Neural cell (in vitro differentiated cells): ENCODE results near the gene SLIT3. TPM values are rescaled to one million over a fixed set of nuclear protein-coding genes. Genes with fewer than 3 reads are reported as not detected.

ENCODE experiments used
- H2AFZ ChIP-seq: fragments of 200-600, 300-800 bp; sonication (generic), shearing (Covaris generic); 2 replicates; pipeline ENCODE4 v1.6.0; 2014; ENCODE audit warnings: low read depth, mild to moderate bottlenecking, antibody characterized with exemption, low read length, moderate library complexity
- H3F3A ChIP-seq: fragments of 200-600 bp; shearing (Covaris generic); 2 replicates; pipeline ENCODE4 v1.6.1; 2016; ENCODE audit warnings: mild to moderate bottlenecking, moderate library complexity, mixed read lengths, antibody characterized with exemption, low read length; ENCODE audit not compliant: insufficient read depth, poor library complexity, severe bottlenecking
- H3K27ac ChIP-seq: fragments of 200-600, 300-800 bp; sonication (generic), shearing (Covaris generic); 2 replicates; pipeline ENCODE4 v1.5.1; 2014; ENCODE audit warnings: mild to moderate bottlenecking, low read length, moderate library complexity
- H3K27me3 ChIP-seq: fragments of 300-800, 200-600 bp; sonication (generic), shearing (Covaris generic); 2 replicates; pipeline ENCODE4 v1.6.0; 2014; ENCODE audit warnings: mild to moderate bottlenecking, low read depth, low read length, moderate library complexity; ENCODE audit not compliant: insufficient read depth
- H3K36me3 ChIP-seq: fragments of 300-800, 200-600 bp; sonication (generic), shearing (Covaris generic); 2 replicates; pipeline ENCODE4 v1.5.1; 2014; ENCODE audit warnings: mild to moderate bottlenecking, antibody characterized with exemption, low read length, moderate library complexity; ENCODE audit not compliant: insufficient read depth
- H3K4me2 ChIP-seq: fragments of 300-800, 200-600 bp; sonication (generic), shearing (Covaris generic); 2 replicates; pipeline ENCODE4 v1.6.0; 2014; ENCODE audit warnings: mild to moderate bottlenecking, low read length
- H3K4me3 ChIP-seq: fragments of 300-800, 200-600 bp; sonication (generic), shearing (Covaris generic); 2 replicates; pipeline ENCODE4 v1.5.1; 2014; ENCODE audit warnings: mild to moderate bottlenecking, low read length, moderate library complexity
- H3K79me2 ChIP-seq: fragments of 200-600 bp; shearing (Covaris generic); replicated peaks from 2 replicates; pipeline ENCODE4 v1.6.0; 2014; ENCODE audit warnings: mild to moderate bottlenecking, low read length, moderate library complexity; ENCODE audit not compliant: insufficient read depth
- H3K9ac ChIP-seq: fragments of 300-800, 200-600 bp; sonication (generic), shearing (Covaris generic); 2 replicates; pipeline ENCODE4 v1.6.1; 2016; ENCODE audit warnings: mild to moderate bottlenecking, low read length, mixed read lengths
- H3K9me2 ChIP-seq: fragments of 200-600 bp; shearing (Covaris generic); 2 replicates; pipeline ENCODE4 v1.6.1; 2016; ENCODE audit warnings: mild to moderate bottlenecking, low read length, mixed read lengths; ENCODE audit not compliant: insufficient read depth
- H3K9me3 ChIP-seq: fragments of 200-600, 300-800 bp; sonication (generic), shearing (Covaris generic); 2 replicates; pipeline ENCODE4 v1.6.1; 2016; ENCODE audit warnings: mild to moderate bottlenecking, mixed run types, low read length, moderate library complexity, mixed read lengths
- H4K20me1 ChIP-seq: fragments of 200-600 bp; shearing (Covaris generic); 2 replicates; pipeline ENCODE4 v1.6.1; 2016; ENCODE audit warnings: mild to moderate bottlenecking, mixed run types; ENCODE audit not compliant: insufficient read depth
- EP300 ChIP-seq: fragments of 450-650 bp; conservative IDR thresholded peaks from 2 replicates; pipeline ENCODE4 v1.6.1; 2014; ENCODE audit warnings: antibody characterized with exemption, mild to moderate bottlenecking, moderate library complexity; ENCODE audit not compliant: poor library complexity, severe bottlenecking
- EZH2 ChIP-seq: fragments of 200-600, 300-800 bp; shearing (Covaris generic), sonication (generic); IDR thresholded peaks from 2 replicates; pipeline ENCODE4 v1.6.1; 2014; ENCODE audit warnings: antibody characterized with exemption, low read length, borderline replicate concordance, mild to moderate bottlenecking; ENCODE audit not compliant: insufficient read depth, poor library complexity, severe bottlenecking
- MXI1 ChIP-seq: fragments of 450-650 bp; conservative IDR thresholded peaks from 2 replicates; pipeline ENCODE4 v1.6.1; 2014; ENCODE audit warnings: antibody characterized with exemption, mild to moderate bottlenecking; ENCODE audit not compliant: poor library complexity, severe bottlenecking
- POLR2AphosphoS5 ChIP-seq: IDR thresholded peaks from 2 replicates; pipeline ENCODE4 v1.6.1; 2012
- RAD21 ChIP-seq: fragments of 450-650 bp; conservative IDR thresholded peaks from 2 replicates; pipeline ENCODE4 v1.6.1; 2014; ENCODE audit warnings: antibody characterized with exemption, mild to moderate bottlenecking, moderate library complexity
- SMC3 ChIP-seq: fragments of 450-650 bp; conservative IDR thresholded peaks from 2 replicates; pipeline ENCODE4 v1.6.1; 2014; ENCODE audit warnings: antibody characterized with exemption, mild to moderate bottlenecking, moderate library complexity; ENCODE audit not compliant: poor library complexity
- TAF1 ChIP-seq: IDR thresholded peaks from 2 replicates; pipeline ENCODE4 v1.6.1; 2012; ENCODE audit warnings: low read depth
- polyA plus RNA-seq: library from polyadenylated mRNA; depleted of rRNA; stranded (reverse); fragments of >200 nt; gene quantifications from 2 replicates; pipeline ENCODE4 v1.2.3, GENCODE V29; 2014
- TF ChIP-seq, protein P1 (sequence below): fragments of 450-650 bp; IDR thresholded peaks from 2 replicates; pipeline ENCODE4 v1.5.1; 2014; ENCODE audit warnings: antibody characterized with exemption, mild to moderate bottlenecking, moderate library complexity; ENCODE audit not compliant: poor library complexity, severe bottlenecking
- TF ChIP-seq, protein P2 (sequence below): IDR thresholded peaks from 2 replicates; pipeline ENCODE4 v1.6.1; 2012; ENCODE audit warnings: borderline replicate concordance

The SLIT3 gene
- polyA plus RNA-seq, 1 donor from 2014 or later: 1.2 TPM

DNA sequence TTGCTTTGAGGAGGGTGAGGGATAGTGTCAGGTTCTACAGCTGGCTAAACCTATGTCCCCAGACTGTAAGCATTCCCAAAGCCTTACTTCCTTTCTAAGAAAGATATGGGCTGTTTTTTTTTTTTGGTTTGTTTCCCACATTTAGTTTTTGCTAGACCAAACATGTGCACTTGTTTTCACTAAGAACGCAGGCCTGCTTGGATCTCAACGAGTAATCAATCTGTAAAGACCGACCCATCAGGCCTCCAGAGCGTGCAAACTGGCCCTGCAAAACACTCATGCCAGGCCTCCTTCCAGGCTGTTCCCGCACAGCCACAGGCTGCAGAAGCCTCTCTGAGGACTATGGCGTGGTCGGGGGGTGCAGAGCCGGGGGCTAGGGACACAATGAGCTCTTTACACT lies 416.9 kb downstream of the SLIT3 start:
- no peak overlapping the region for H3K4me3 ChIP-seq
- H3K27ac ChIP-seq: no peak overlapping the region
- H3K36me3 ChIP-seq: no peaks in the 10 kb centered on the region
- H3F3A ChIP-seq: peaks cover 4% of the 10 kb centered on the region
- H4K20me1 ChIP-seq: no peaks in the 10 kb centered on the region
- H3K9ac ChIP-seq: no peak overlapping the region
- no peak overlapping the region for H3K4me2 ChIP-seq
- no peaks in the 10 kb centered on the region for H3K27me3 ChIP-seq
- TF ChIP-seq, protein P1, sequence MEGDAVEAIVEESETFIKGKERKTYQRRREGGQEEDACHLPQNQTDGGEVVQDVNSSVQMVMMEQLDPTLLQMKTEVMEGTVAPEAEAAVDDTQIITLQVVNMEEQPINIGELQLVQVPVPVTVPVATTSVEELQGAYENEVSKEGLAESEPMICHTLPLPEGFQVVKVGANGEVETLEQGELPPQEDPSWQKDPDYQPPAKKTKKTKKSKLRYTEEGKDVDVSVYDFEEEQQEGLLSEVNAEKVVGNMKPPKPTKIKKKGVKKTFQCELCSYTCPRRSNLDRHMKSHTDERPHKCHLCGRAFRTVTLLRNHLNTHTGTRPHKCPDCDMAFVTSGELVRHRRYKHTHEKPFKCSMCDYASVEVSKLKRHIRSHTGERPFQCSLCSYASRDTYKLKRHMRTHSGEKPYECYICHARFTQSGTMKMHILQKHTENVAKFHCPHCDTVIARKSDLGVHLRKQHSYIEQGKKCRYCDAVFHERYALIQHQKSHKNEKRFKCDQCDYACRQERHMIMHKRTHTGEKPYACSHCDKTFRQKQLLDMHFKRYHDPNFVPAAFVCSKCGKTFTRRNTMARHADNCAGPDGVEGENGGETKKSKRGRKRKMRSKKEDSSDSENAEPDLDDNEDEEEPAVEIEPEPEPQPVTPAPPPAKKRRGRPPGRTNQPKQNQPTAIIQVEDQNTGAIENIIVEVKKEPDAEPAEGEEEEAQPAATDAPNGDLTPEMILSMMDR: no peak
- no peak for TF ChIP-seq EZH2
- TF ChIP-seq EP300: no peak
- TF ChIP-seq, protein P2, sequence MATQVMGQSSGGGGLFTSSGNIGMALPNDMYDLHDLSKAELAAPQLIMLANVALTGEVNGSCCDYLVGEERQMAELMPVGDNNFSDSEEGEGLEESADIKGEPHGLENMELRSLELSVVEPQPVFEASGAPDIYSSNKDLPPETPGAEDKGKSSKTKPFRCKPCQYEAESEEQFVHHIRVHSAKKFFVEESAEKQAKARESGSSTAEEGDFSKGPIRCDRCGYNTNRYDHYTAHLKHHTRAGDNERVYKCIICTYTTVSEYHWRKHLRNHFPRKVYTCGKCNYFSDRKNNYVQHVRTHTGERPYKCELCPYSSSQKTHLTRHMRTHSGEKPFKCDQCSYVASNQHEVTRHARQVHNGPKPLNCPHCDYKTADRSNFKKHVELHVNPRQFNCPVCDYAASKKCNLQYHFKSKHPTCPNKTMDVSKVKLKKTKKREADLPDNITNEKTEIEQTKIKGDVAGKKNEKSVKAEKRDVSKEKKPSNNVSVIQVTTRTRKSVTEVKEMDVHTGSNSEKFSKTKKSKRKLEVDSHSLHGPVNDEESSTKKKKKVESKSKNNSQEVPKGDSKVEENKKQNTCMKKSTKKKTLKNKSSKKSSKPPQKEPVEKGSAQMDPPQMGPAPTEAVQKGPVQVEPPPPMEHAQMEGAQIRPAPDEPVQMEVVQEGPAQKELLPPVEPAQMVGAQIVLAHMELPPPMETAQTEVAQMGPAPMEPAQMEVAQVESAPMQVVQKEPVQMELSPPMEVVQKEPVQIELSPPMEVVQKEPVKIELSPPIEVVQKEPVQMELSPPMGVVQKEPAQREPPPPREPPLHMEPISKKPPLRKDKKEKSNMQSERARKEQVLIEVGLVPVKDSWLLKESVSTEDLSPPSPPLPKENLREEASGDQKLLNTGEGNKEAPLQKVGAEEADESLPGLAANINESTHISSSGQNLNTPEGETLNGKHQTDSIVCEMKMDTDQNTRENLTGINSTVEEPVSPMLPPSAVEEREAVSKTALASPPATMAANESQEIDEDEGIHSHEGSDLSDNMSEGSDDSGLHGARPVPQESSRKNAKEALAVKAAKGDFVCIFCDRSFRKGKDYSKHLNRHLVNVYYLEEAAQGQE: no peak
- no peak for TF ChIP-seq SMC3
- no peak for TF ChIP-seq POLR2AphosphoS5
- no peak for TF ChIP-seq RAD21
- TF ChIP-seq TAF1: no peak
- no peak for TF ChIP-seq MXI1
- no peaks in the 10 kb centered on the region for H3K79me2 ChIP-seq
- no peaks in the 10 kb centered on the region for H3K9me2 ChIP-seq
- no peak overlapping the region for H2AFZ ChIP-seq
- no peaks in the 10 kb centered on the region for H3K9me3 ChIP-seq

DNA sequence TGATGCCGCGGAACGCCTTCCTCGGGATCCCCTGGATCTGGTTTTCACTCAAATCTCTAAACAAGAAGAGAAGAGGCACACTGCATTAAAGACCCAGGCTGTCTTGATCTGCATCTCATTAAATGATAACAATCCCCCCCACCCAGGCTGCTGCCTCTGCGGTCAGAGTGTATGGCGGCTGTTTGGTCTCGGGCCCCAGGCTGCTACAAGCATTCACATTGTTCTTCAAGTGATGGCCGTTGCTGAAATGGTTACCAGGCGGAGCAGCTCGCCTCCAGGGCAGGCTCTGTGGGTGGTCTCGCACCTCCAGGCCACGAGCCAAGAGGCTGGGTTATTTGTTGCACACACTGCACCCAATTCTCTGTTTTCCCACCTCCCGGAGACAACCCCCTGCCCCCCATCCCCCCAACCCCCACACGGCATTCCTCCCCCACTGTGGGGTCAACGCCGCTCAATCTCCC lies 417.6 kb downstream of the SLIT3 start:
- Histone ChIP-seq H3F3A (no peaks in the 10 kb centered on the region), H3K4me3 (no peak overlapping the region), H3K79me2 (no peaks in the 10 kb centered on the region), H4K20me1 (no peaks in the 10 kb centered on the region), H3K9me3 (no peaks in the 10 kb centered on the region), H3K9ac (no peak overlapping the region), H3K36me3 (no peaks in the 10 kb centered on the region), H3K27ac (no peak overlapping the region), H3K9me2 (no peaks in the 10 kb centered on the region), H3K4me2 (no peak overlapping the region), H3K27me3 (no peaks in the 10 kb centered on the region), H2AFZ (no peak overlapping the region)
- TF ChIP-seq RAD21 (no peak), POLR2AphosphoS5 (no peak), EZH2 (no peak), TAF1 (no peak), EP300 (no peak), SMC3 (no peak), MXI1 (no peak)
- TF ChIP-seq, protein P1: no peak
- TF ChIP-seq, protein P2: no peak
